ENCODE measurements around the gene FNDC3B. TPM values are rescaled to one million over a fixed set of nuclear protein-coding genes. Genes with fewer than 3 reads are reported as not detected.

The FNDC3B gene
- total and polyA plus RNA-seq, 2 donors from 2014 or later, result 11.8 to 185 TPM

DNA sequence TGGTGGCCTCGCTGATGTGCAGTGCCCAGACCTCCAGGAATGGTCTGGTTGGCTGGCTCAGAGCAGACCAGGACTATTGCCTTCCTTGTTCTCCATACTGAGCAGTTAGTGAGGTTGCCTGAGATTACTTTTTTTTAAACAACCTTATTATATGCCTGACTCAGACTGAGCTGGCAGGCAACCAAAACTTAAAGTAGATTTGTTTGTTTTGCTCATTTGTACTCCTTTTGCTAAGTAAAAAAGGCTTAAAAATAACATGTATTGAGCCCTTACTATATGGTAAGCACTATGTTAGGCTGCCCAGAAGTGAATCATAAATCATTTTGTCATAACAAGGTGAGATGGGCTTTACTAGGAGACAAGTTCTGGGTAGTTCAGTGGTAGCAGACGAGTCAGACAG, 316.5 kb downstream of the FNDC3B start:
- FAIRE-seq, result no peak
- H3K4me3 ChIP-seq (ENCODE audit: low read length in 3 of 3), result no peak overlapping the region
- H3K27me3 ChIP-seq (ENCODE audit: control insufficient read depth, insufficient read depth, low read length), result no peaks in the 10 kb centered on the region
- H3K27ac ChIP-seq (ENCODE audit: low read depth in 2 of 2, low read length in 2 of 2), result peak overlapping the region; percentile 52 to 61
- no peaks in the 10 kb centered on the region for H3K9me3 ChIP-seq (ENCODE audit: control insufficient read depth in 2 of 3, insufficient read depth in 1 of 3, low read length in 3 of 3)
- H3K36me3 ChIP-seq (ENCODE audit: control insufficient read depth in 2 of 3, insufficient read depth in 3 of 3, low read length in 3 of 3), result peaks cover 10 to 15% (median 12%) of the 10 kb centered on the region in 3 donors
- intact Hi-C loops (cut with DNase I), result no loop called here
- peak in 1 of 5 donors; percentile 18 for DNase-seq
- TF ChIP-seq, protein P1, sequence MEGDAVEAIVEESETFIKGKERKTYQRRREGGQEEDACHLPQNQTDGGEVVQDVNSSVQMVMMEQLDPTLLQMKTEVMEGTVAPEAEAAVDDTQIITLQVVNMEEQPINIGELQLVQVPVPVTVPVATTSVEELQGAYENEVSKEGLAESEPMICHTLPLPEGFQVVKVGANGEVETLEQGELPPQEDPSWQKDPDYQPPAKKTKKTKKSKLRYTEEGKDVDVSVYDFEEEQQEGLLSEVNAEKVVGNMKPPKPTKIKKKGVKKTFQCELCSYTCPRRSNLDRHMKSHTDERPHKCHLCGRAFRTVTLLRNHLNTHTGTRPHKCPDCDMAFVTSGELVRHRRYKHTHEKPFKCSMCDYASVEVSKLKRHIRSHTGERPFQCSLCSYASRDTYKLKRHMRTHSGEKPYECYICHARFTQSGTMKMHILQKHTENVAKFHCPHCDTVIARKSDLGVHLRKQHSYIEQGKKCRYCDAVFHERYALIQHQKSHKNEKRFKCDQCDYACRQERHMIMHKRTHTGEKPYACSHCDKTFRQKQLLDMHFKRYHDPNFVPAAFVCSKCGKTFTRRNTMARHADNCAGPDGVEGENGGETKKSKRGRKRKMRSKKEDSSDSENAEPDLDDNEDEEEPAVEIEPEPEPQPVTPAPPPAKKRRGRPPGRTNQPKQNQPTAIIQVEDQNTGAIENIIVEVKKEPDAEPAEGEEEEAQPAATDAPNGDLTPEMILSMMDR (IDR thresholded peaks at IDR 0.05; ENCODE audit: borderline replicate concordance, extremely low read depth, insufficient read depth), result no peak
- H3K9ac ChIP-seq (ENCODE audit: low read length in 3 of 3), result no peak overlapping the region
- H3K4me1 ChIP-seq (ENCODE audit: control insufficient read depth in 2 of 3, insufficient read depth in 2 of 3, low read depth in 1 of 3, low read length in 3 of 3), result peaks cover 0 to 20% (median 0%) of the 10 kb centered on the region in 3 donors

GRCh38 chr3:172356427-172356826, 317.0 kb downstream of the FNDC3B start:
- no peak overlapping the region for H3K4me3 ChIP-seq (ENCODE audit: low read length in 3 of 3)
- no peaks in the 10 kb centered on the region for H3K9me3 ChIP-seq (ENCODE audit: control insufficient read depth in 2 of 3, insufficient read depth in 1 of 3, low read length in 3 of 3)
- DNase-seq (no peak), FAIRE-seq (no peak)
- H3K36me3 ChIP-seq (ENCODE audit: control insufficient read depth in 2 of 3, insufficient read depth in 3 of 3, low read length in 3 of 3), result peaks cover 6 to 15% (median 9%) of the 10 kb centered on the region in 3 donors
- H3K4me1 ChIP-seq (ENCODE audit: control insufficient read depth in 2 of 3, insufficient read depth in 2 of 3, low read depth in 1 of 3, low read length in 3 of 3), result peaks cover 0 to 20% (median 0%) of the 10 kb centered on the region in 3 donors
- no peak overlapping the region for H3K27ac ChIP-seq (ENCODE audit: low read depth in 2 of 2, low read length in 2 of 2)
- TF ChIP-seq, protein P1 (IDR thresholded peaks at IDR 0.05; ENCODE audit: borderline replicate concordance, extremely low read depth, insufficient read depth), result no peak
- intact Hi-C loops (cut with DNase I), result no loop called here
- no peak overlapping the region for H3K9ac ChIP-seq (ENCODE audit: low read length in 3 of 3)
- no peaks in the 10 kb centered on the region for H3K27me3 ChIP-seq (ENCODE audit: control insufficient read depth, insufficient read depth, low read length)

DNA sequence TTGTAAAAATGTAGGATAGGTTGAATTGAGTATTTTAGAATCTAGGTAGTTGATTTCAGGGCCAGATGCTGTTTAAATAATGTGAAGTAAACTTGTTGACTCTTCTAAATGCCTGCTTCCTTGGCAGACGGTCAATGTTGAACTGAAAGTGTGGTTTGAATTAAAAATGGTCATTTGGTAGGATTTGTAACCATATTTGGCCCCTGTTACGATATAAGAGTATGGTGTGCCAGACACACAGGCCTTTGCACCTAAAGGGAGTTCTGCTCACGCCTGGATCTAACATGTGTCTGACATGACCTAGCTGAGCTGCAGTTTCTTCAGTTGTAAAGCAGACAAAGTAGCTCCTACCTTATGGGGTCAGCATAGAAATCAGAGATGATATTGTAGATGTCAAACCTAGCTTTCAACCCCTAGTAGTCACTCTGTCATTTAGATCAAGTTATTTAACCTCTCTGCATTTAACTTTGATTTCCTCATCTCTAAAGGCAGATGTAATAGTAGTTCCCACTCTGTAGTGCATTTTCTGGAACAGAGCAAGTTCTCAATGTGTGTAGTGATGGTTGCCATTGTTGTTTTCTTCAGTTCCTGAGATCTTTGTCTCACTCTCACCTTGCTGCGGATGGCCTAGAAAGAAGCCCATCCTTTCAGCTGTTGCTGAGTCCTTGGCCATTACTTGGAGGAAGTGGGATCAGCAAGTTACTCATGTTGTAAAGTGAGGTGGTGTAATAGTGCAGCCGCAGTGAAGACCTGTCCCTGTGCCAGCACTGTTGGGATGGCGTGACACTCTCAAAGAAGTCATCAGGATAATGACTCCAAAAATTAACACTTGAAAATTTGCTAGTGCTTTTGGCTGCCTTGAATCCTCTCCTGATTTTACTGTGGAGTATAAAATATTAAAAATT, 318.7 kb downstream of the FNDC3B start:
- Histone ChIP-seq H3K4me1 (ENCODE audit: control insufficient read depth in 2 of 3, insufficient read depth in 2 of 3, low read depth in 1 of 3, low read length in 3 of 3) (peaks cover 0 to 20% (median 0%) of the 10 kb centered on the region in 3 donors), H3K27ac (ENCODE audit: low read depth in 2 of 2, low read length in 2 of 2) (peak overlapping the region; percentile 19 to 38), H3K36me3 (ENCODE audit: control insufficient read depth in 2 of 3, insufficient read depth in 3 of 3, low read length in 3 of 3) (peaks cover 3 to 12% (median 12%) of the 10 kb centered on the region in 3 donors), H3K27me3 (ENCODE audit: control insufficient read depth, insufficient read depth, low read length) (no peaks in the 10 kb centered on the region), H3K9me3 (ENCODE audit: control insufficient read depth in 2 of 3, insufficient read depth in 1 of 3, low read length in 3 of 3) (no peaks in the 10 kb centered on the region), H3K9ac (ENCODE audit: low read length in 3 of 3) (no peak overlapping the region), H3K4me3 (ENCODE audit: low read length in 3 of 3) (no peak overlapping the region)
- TF ChIP-seq, protein P1 (IDR thresholded peaks at IDR 0.05; ENCODE audit: borderline replicate concordance, extremely low read depth, insufficient read depth), result no peak
- FAIRE-seq (no peak), DNase-seq (no peak)
- intact Hi-C loops (cut with DNase I), result no loop called here
